Stimulated activated CD8-positive, alpha-beta memory T cell treated with anti-CD3 and anti-CD28 coated beads, Interleukin-4, amount 100 ng/mL, for 48 hours (primary cell): Measurements from ENCODE around the gene OSTC.

ENCODE experiments used
- DNase-seq: peaks from one replicate; pipeline ENCODE4 v3.0.0-alpha.2; 2020

The OSTC gene

GRCh38 chr4:108717386-108717785, 67.0 kb downstream of the OSTC start:
- no peak for DNase-seq
